ENCODE measurements around the gene NBEA. TPM values are rescaled to one million over a fixed set of nuclear protein-coding genes. Genes with fewer than 3 reads are reported as not detected.

NBEA gene
- total RNA-seq, 1 experiment from 2014 or later: 0.16 TPM

DNA sequence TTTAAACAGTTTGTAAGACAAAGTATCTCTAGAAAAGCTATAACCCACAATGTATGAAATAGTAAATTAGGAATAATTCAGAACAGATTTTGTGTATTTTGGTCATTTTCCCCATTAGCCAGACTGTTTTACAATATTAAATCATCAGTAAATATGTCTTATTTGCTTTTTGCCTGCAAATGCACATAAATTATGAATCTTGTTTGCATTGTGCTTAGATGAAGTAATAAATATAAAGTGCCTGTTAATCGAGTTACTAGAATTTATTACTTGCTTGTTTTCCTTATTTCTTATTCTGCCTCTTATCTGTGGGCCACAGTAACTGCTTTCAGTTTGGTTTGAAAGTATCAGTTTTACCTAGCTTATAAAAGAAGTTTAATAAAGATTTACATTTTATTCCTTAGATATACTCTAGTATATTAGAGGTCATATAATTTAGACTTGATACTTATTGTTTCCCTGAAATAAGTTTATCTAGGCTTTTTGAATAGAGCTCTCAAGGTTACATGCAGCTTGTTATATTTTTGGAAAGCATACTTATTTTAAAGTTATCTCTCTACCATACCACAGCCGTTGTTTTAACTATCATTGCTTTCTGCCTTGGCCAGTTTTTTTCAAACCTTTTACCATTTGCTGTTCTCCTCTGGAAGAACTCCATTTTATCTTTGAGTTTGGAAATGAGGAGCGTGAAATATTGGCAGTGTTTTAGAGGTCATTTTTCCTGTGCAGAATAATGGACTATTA is 238.0 kb downstream of the NBEA start:
- Histone ChIP-seq H3K9me3 (no peaks in the 10 kb centered on the region), H3K27me3 (no peaks in the 10 kb centered on the region), H3K4me3 (no peak overlapping the region), H3K36me3 (no peaks in the 10 kb centered on the region)
- DNase-seq: no peak

DNA sequence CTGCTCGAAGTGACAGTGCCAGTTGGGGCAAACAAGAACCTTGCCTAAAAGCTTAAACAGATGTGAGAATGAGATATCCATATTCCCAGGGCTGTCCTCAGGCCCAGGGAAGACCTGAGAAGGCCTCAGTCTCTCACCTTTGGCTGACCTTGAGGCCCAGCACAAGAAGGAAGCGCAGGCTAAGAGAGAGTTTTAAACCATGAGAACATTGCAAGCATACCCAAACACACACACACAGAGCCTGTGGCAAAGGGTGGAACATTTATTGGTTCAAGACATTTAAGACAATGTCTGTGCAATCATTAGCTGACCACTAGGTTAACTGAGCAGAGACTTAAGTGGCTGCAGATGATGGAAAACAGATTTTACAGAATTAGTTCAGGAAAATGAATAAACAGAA is 248.2 kb downstream of the NBEA start:
- no peak for DNase-seq

DNA sequence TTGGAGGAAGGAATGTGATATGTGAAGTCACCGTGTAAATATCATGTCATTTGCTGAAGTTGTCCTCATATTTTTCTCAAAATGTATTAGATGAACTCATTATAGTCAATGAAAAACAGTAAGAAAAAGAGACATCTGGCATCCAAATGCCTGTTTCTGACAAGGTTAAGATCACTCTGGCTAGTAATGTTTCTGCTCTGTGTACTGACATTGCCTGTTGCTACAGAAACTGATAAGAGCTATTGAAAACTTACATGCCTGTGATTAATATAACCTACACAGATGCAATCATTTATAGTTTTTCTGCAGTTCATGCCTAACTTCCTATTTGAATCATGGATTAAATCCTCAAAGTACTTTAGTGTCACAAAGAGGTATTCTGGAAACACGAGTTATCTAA is 249.8 kb downstream of the NBEA start:
- Histone ChIP-seq H3K9me3 (no peaks in the 10 kb centered on the region), H3K27me3 (no peaks in the 10 kb centered on the region), H3K36me3 (no peaks in the 10 kb centered on the region), H3K4me3 (no peak overlapping the region)
- no peak for DNase-seq

More for the DNA sequence above, 248.2 kb downstream of the NBEA start:
- H3K4me3 ChIP-seq: no peak overlapping the region
- H3K9me3 ChIP-seq: no peaks in the 10 kb centered on the region
- no peaks in the 10 kb centered on the region for H3K27me3 ChIP-seq
- H3K36me3 ChIP-seq: no peaks in the 10 kb centered on the region

DNA sequence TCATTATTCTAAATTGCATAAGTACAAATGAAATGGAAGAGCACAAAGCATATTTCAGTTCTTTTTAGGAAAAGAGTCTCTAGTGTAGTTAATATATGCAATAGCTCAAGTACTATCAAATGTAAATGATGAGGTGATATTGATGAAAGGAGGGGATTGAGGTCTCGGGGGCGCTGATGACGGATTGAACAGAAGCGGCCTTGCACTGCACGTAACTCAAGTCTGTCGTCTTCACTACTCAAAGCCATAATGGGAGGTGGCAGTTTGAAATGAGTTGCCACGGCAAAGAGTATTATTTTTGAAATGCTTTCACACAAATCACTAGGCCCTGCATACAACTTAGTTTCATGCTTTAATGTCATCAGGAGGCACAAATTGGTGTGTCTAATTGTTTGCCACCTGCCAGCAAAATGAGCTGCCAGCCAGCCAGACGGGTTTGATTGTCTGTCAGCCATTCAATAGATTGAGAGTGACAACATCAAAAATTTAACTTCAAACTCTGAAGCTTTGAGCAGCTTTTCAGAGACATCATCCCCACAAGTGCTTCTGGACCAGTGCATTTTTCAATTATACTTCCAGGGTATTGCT is 256.6 kb downstream of the NBEA start:
- no peak for DNase-seq
- H3K27me3 ChIP-seq: no peaks in the 10 kb centered on the region
- no peaks in the 10 kb centered on the region for H3K36me3 ChIP-seq
- no peaks in the 10 kb centered on the region for H3K9me3 ChIP-seq
- H3K4me3 ChIP-seq: no peak overlapping the region

DNA sequence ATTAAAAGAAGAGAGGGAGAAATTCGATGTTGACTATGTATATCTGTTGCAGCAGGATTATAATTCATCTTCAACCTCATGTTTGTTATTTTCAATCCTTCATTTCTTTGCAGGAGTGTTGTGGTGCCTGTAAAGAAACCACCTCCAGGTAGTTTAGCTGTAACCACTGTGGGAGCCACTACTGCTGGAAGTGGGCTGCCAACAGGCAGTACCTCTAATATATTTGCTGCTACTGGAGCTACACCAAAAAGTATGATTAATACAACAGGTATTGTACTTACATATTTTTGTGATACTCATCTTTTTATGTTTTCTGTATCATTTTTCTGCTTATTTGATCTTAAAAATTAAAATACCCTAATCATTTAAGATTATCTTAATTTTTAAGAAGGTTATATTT is 266.5 kb downstream of the NBEA start:
- no peak for DNase-seq
- H3K4me3 ChIP-seq: no peak overlapping the region
- no peaks in the 10 kb centered on the region for H3K36me3 ChIP-seq
- H3K9me3 ChIP-seq: no peaks in the 10 kb centered on the region
- peaks cover 5% of the 10 kb centered on the region; the same call in 1 of the 2 replicates for H3K27me3 ChIP-seq

DNA sequence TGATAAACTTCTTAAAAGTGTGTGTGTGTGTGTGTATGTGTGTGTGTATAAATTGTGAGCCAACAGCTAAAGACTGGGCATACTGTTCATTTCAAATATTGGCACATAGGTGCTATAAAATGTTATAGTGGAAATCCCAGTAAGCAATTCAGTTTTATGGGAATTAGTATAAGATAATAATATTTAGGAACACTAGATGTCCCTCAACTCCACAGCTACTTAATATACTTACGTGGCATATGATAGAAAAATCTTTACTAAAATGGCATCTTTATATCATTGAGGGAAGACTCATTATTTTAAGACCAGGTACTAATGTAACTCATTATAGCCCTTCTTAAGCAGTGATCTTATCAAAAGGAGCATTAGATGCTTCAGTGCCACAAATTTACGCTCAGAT is 268.2 kb downstream of the NBEA start:
- Histone ChIP-seq H3K4me3 (no peak overlapping the region), H3K36me3 (no peaks in the 10 kb centered on the region), H3K9me3 (no peaks in the 10 kb centered on the region), H3K27me3 (peaks cover 5% of the 10 kb centered on the region; the same call in 1 of the 2 replicates)
- no peak for DNase-seq

DNA sequence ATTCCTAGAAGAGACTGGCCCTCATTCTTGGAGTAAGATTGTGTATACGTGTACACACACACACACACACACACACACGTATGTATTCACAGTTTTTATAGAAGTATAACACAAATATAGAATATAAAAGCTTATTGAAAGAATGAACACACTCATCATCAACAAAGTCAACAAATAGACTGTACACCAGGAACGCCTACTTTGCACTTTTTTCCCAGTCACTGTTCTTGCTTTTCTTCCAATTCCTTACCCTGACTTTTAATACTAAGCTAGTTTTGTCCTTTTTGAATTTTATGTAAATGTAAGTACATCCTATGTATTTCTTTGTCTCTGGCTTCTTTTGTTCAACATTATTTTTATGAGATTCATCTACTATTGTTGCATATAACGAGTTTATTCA is 269.9 kb downstream of the NBEA start:
- Histone ChIP-seq H3K9me3 (no peaks in the 10 kb centered on the region), H3K36me3 (no peaks in the 10 kb centered on the region), H3K27me3 (no peaks in the 10 kb centered on the region), H3K4me3 (no peak overlapping the region)
- DNase-seq: no peak

DNA sequence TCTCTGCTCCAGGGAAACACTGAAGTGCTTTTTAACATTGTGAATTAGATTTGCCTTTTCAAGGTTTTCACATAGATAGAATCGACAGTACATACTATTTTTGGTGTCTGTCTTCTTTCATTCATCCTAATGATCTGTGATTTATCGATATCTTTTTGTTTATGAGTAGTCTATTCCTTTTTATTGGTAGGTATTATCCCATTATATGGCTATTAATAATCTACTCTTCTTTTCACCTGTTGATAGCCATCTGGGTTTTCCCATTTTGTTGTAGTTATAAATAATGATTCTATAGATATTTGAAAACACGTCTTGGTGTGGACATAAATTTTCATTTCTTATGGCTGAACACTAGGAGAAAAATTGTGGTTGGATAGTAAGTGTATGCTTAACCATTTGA is 271.8 kb downstream of the NBEA start:
- Histone ChIP-seq H3K4me3 (no peak overlapping the region), H3K27me3 (no peaks in the 10 kb centered on the region; the same call in 1 of the 2 replicates), H3K9me3 (no peaks in the 10 kb centered on the region), H3K36me3 (no peaks in the 10 kb centered on the region)
- DNase-seq: no peak

DNA sequence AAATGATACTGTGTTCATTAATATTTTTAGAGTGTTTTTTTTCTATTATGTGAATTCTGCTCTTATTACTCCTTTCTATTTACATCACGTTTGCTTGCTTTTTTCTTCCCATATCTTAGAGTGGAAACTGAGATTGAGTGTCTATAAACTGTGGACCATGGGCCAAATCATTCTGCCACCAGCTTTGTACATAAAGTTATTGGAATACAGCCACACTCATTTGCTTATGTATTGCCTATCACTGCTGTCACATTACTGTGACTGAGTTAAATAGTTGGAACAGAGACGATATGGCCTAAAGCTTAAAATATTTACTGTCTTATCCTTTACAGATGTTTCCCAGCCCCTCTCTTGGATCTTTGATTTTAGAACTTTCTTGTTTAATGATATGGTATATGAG is 274.1 kb downstream of the NBEA start:
- Histone ChIP-seq H3K36me3 (no peaks in the 10 kb centered on the region), H3K27me3 (no peaks in the 10 kb centered on the region; the same call in 1 of the 2 replicates), H3K4me3 (no peak overlapping the region), H3K9me3 (no peaks in the 10 kb centered on the region)
- DNase-seq: no peak

DNA sequence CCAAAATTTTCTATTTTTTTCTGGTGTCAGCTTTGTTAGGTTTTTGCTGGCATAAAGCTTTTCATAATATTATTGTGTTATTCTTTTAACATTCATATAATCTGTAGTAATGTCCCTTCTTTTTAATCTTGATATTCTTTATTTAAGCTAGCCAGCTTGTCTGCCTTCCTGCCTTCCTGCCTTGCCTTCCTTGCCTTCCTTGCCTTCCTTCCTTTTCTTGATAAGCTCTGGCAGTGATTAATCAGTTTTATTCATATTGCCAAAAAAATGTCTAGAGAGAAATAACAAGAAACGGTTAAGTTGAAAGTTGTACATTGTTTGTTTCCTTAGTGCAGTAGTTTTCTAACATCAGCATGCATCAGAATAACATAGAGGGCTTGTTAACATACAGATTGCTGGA is 277.0 kb downstream of the NBEA start:
- Histone ChIP-seq H3K36me3 (no peaks in the 10 kb centered on the region), H3K9me3 (no peaks in the 10 kb centered on the region), H3K4me3 (no peak overlapping the region), H3K27me3 (no peaks in the 10 kb centered on the region; the same call in 1 of the 2 replicates)
- no peak for DNase-seq

DNA sequence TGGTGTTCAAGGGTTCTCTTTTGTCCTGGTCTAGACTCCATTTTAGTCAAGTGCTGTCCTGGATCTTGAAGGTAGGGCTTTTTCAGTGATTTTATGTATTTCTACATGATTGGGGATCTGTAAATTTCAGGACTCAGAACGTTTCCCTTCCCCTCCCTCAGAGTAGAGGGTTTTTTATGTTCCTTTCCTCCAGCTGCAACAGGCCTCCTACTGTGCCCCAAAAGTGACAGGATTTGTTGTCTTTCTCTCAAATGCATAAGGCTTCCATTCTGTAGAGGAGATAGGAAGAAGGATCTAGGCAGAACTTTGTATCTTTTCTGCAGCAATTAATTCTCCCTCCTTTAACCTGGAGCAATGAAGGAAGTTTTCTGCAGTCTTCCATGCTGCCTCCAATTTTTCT is 283.1 kb downstream of the NBEA start:
- Histone ChIP-seq H3K4me3 (no peak overlapping the region), H3K36me3 (no peaks in the 10 kb centered on the region), H3K27me3 (peaks cover 2% of the 10 kb centered on the region), H3K9me3 (no peaks in the 10 kb centered on the region)
- no peak for DNase-seq

DNA sequence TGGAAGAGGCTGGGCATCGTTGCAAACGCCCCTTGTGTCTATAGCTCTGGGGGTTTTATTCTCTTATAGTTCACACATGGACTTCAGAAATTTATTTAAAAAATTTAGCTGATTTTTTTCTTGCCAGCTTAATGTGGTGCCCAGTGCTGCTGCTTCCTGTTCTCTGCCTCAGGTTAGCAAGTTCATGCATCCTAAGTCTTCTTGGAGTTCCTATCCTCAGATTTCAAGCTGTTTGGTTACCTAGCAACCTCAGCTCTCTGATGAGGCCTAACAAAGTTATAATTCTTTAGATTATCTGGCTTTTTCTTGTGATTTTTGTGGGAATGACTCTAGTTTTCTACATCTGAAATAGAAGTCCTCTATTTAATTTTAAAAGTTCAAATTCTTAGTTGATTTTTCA is 283.5 kb downstream of the NBEA start:
- no peaks in the 10 kb centered on the region for H3K9me3 ChIP-seq
- peaks cover 5% of the 10 kb centered on the region for H3K27me3 ChIP-seq
- no peak for DNase-seq
- no peaks in the 10 kb centered on the region for H3K36me3 ChIP-seq
- H3K4me3 ChIP-seq: no peak overlapping the region

DNA sequence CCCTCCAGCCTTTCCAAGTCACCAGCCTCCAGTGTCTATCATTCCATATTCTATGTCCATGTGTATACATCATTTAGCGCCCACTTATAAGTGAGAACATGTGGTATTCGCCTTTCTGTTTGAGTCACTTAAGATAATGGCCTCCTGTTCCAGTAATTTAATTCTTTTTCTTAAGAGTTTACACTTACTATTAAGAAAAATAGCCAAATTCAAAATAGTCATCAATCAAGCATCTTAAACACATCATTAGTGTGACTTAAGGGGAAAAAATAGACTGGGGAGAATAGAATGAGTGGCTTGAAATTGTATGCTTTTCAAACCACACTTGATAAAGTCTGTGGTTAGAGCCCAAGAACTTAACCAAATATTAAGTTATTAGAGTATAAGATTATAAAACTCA is 286.5 kb downstream of the NBEA start:
- DNase-seq: no peak
- H3K36me3 ChIP-seq: no peaks in the 10 kb centered on the region

DNA sequence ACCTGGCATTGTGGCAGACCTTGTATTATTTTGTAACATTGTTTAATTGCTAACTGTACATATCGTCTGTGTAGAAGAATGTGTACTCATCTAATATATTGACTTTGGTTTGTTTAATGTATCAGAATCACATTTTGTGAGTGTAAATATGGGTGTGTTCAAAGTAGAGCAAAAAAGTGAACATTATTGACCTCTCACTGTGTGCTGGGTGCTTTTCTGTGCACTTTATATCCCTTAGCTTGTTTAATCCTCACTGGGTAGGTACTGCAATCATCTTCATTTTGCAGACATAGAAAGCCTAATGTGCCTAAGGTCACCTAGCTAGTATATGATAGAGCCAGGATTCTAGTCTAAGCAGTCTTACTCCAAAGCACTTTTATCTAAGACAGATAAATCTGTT is 289.4 kb downstream of the NBEA start:
- no peak overlapping the region for H3K4me3 ChIP-seq
- no peaks in the 10 kb centered on the region for H3K36me3 ChIP-seq
- no peak for DNase-seq
- no peaks in the 10 kb centered on the region for H3K9me3 ChIP-seq
- H3K27me3 ChIP-seq: peaks cover 5% of the 10 kb centered on the region

More for the DNA sequence above, 286.5 kb downstream of the NBEA start:
- peaks cover 5% of the 10 kb centered on the region for H3K27me3 ChIP-seq
- no peak overlapping the region for H3K4me3 ChIP-seq
- no peaks in the 10 kb centered on the region for H3K9me3 ChIP-seq

DNA sequence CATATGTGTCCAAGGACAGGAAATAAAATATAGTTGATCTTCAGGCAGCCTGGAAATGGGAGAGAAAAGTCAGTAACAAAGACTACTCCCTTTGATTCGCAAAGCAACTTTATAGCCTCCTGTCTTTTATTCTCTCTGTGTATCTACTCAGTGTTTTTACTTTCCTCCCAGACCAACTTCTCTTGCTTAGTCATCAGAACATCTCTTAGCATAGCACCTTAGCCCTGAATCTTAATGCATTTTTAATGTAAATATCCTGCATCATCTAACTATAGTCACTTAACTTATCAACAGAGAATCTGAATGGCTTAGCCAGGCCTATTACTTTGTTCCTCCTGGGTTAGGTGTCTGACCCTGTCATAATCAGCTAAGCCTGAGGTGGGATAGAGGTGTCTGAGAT is 296.2 kb downstream of the NBEA start:
- no peaks in the 10 kb centered on the region for H3K9me3 ChIP-seq
- H3K36me3 ChIP-seq: no peaks in the 10 kb centered on the region
- no peak for DNase-seq
- H3K4me3 ChIP-seq: no peak overlapping the region
- H3K27me3 ChIP-seq: no peaks in the 10 kb centered on the region

DNA sequence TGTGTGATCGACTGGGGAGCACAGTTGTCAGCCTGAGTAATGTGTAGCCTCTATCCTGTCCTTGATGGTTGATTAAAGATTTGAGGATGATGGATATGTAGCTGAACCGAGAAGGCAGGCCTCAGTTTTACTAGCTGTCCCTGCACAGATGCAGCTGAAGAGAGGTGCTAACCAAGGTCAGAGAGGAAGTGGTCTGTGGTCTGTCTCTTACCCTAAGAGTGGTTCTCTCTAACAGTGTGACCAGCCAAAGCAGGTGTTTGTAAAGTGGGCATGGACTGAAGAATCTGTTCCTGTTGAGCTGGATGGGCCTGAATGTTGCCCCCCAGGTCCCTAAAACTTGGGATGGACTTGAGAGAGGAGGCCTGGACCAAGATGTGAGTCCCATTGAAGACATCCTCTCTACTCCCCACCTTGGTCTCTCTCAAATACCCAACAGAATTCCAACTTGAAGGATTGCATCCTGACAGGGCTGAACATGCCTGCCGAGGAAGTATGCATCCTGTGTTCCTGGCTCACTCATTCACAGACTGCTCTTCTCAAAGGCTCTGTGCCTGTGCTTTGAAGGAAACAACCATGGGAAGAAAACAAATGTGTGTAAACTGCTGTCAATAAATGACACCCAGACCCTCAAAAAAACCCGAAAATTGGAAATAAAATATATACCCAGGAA is 310.6 kb downstream of the NBEA start:
- DNase-seq: no peak
- no peaks in the 10 kb centered on the region for H3K36me3 ChIP-seq
- H3K9me3 ChIP-seq: no peaks in the 10 kb centered on the region
- H3K27me3 ChIP-seq: no peaks in the 10 kb centered on the region
- H3K4me3 ChIP-seq: no peak overlapping the region

DNA sequence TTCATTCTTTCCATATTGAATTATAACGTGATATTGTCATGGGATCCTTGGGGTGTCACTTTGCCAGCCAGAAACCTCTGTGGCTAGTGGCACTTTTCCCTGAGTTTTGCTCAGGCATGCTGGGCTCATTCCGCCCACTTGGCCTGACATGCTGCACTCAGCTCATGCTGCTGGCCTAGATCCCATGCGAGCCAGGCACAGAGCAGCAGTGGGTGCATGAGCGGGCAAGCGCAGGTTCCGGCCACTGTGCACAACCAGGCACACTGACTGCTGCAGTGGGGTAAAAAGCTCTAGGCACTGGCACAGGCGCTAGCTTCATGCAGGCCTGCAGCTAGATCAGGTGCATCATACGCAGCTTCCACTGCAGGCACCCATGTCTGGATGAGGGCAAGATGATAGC is 313.2 kb downstream of the NBEA start:
- no peak overlapping the region for H3K4me3 ChIP-seq

More for the DNA sequence above, 313.2 kb downstream of the NBEA start:
- H3K9me3 ChIP-seq: no peaks in the 10 kb centered on the region
- no peak for DNase-seq
- no peaks in the 10 kb centered on the region for H3K36me3 ChIP-seq
- no peaks in the 10 kb centered on the region for H3K27me3 ChIP-seq
